ENCODE measurements around the gene METTL8. TPM values are rescaled to one million over a fixed set of nuclear protein-coding genes. Genes with fewer than 3 reads are reported as not detected.
A peak's percentile ranks its signal among the peaks of the same experiment; 100 is the strongest.

The METTL8 gene
- total RNA-seq, 1 experiment from 2014 or later: 27.7 TPM

DNA sequence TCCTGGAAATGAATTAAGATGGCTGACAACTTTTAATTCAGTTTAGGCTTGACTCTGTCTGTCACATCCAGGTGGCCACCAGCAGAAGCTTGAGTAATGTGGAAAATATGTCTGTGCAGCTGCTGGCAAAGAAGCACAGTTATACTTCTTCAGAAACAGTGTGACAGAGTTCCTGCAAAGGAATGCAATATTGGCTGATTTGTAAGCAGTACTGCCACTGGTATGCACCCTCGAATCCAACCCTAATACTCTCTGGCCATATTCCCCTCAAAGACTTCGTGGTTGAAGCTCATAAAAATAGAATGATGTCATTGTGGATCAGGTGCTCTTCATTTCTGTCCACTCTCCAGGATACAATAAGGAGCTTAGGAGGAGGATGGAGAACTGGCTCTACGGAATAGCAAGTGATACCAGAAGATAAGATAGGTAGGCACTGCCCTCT, 86.2 kb downstream of the METTL8 start:
- ATAC-seq: peak; percentile 89
- Histone ChIP-seq H3K4me1 (ENCODE audit: control insufficient read depth, insufficient read depth, low read length) (peaks cover 18% of the 10 kb centered on the region), H3K27me3 (ENCODE audit: control insufficient read depth, insufficient read depth, low read length) (no peaks in the 10 kb centered on the region), H3K4me3 (ENCODE audit: low read depth in 2 of 2, low read length in 2 of 2) (no peak overlapping the region), H3K9me3 (ENCODE audit: control insufficient read depth, insufficient read depth, low read depth, low read length) (no peaks in the 10 kb centered on the region), H3K36me3 (ENCODE audit: control insufficient read depth, insufficient read depth, low read length) (no peaks in the 10 kb centered on the region), H3K27ac (ENCODE audit: low read length) (no peak overlapping the region)
- POLR2A ChIA-PET: interaction anchor here (0.6 kb wide), 1 partner anchor 65 kb away, joined by 4 read pairs; no protein-coding TSS in a partner anchor
- TF ChIP-seq, protein P1, sequence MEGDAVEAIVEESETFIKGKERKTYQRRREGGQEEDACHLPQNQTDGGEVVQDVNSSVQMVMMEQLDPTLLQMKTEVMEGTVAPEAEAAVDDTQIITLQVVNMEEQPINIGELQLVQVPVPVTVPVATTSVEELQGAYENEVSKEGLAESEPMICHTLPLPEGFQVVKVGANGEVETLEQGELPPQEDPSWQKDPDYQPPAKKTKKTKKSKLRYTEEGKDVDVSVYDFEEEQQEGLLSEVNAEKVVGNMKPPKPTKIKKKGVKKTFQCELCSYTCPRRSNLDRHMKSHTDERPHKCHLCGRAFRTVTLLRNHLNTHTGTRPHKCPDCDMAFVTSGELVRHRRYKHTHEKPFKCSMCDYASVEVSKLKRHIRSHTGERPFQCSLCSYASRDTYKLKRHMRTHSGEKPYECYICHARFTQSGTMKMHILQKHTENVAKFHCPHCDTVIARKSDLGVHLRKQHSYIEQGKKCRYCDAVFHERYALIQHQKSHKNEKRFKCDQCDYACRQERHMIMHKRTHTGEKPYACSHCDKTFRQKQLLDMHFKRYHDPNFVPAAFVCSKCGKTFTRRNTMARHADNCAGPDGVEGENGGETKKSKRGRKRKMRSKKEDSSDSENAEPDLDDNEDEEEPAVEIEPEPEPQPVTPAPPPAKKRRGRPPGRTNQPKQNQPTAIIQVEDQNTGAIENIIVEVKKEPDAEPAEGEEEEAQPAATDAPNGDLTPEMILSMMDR (IDR thresholded peaks at IDR 0.05): no peak
- TF ChIP-seq POLR2AphosphoS5 (IDR thresholded peaks at IDR 0.05; ENCODE audit: low read depth, low read length) (no peak), TCF7L2 (IDR thresholded peaks at IDR 0.05; ENCODE audit: low read depth, low read length) (no peak), SIN3A (IDR thresholded peaks at IDR 0.05; ENCODE audit: borderline replicate concordance, insufficient read depth, low read depth, low read length) (no peak)
- TF ChIP-seq, protein P2, sequence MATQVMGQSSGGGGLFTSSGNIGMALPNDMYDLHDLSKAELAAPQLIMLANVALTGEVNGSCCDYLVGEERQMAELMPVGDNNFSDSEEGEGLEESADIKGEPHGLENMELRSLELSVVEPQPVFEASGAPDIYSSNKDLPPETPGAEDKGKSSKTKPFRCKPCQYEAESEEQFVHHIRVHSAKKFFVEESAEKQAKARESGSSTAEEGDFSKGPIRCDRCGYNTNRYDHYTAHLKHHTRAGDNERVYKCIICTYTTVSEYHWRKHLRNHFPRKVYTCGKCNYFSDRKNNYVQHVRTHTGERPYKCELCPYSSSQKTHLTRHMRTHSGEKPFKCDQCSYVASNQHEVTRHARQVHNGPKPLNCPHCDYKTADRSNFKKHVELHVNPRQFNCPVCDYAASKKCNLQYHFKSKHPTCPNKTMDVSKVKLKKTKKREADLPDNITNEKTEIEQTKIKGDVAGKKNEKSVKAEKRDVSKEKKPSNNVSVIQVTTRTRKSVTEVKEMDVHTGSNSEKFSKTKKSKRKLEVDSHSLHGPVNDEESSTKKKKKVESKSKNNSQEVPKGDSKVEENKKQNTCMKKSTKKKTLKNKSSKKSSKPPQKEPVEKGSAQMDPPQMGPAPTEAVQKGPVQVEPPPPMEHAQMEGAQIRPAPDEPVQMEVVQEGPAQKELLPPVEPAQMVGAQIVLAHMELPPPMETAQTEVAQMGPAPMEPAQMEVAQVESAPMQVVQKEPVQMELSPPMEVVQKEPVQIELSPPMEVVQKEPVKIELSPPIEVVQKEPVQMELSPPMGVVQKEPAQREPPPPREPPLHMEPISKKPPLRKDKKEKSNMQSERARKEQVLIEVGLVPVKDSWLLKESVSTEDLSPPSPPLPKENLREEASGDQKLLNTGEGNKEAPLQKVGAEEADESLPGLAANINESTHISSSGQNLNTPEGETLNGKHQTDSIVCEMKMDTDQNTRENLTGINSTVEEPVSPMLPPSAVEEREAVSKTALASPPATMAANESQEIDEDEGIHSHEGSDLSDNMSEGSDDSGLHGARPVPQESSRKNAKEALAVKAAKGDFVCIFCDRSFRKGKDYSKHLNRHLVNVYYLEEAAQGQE (IDR thresholded peaks at IDR 0.05; ENCODE audit: insufficient read depth in 1 of 2, low read depth in 2 of 2, low read length in 1 of 2): no peak
- CTCF ChIA-PET: interaction anchor here (0.6 to 1.0 kb wide), 2 partner anchors 14 to 69 kb away, joined by 3 to 5 read pairs; no protein-coding TSS in a partner anchor
- in situ Hi-C loops (cut with HindIII; ENCODE audit: low pct_unique_long_range_greater_than_20kb, low sequenced_read_pairs): no loop called here
- no TSS peak for BruUV-seq (replicated peaks)
- peak; percentile 64 for DNase-seq (ENCODE audit: low read depth, low spot score)
- intact Hi-C loops (cut with micrococcal nuclease; ENCODE audit: unreplicated experiment): no loop called here

DNA sequence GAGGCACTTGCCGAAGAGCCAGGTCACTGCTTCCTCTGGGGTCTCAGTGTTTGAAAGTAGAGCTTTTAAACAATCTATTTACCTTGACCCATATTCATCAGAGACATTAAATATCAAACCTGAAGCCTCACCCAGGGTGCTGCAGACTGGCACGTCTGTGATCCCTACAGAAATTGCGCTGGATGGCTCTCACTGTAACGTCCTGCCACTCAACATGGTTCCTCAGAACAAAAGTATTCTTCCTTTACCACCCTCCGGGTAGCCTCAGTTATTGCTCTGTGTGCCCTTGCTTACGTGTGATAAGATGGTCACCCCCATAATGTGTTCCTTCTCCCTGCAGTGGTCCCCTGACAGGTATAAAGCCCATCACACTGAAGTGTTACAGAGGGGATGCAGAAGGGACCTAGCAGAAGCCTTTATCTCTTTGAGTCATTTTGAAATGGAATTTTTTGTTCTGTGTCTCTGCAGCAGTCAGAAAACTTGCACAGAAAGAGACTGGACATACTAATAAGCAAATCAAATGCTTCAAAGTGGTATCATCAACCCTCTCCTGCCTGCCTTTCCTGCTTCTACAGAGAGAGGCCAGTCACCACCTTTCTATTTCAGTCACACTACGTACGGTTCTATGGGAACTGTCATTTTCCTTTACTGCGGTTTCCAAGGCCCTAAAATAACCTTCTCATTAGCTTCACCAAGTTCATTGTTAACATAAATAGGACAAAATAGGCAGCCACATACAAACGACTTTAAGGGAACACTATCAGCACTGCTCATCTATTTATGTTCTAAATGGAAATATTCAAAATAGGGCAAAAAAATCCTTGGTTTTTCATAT, 86.8 kb downstream of the METTL8 start:
- intact Hi-C loops (cut with micrococcal nuclease; ENCODE audit: unreplicated experiment): no loop called here
- no peaks in the 10 kb centered on the region for H3K36me3 ChIP-seq (ENCODE audit: control insufficient read depth, insufficient read depth, low read length)
- TF ChIP-seq, protein P2 (IDR thresholded peaks at IDR 0.05; ENCODE audit: insufficient read depth in 1 of 2, low read depth in 2 of 2, low read length in 1 of 2): no peak
- TF ChIP-seq, protein P1 (IDR thresholded peaks at IDR 0.05): peak; percentile 23; the same call in 1 of the 2 replicates
- TF ChIP-seq TCF7L2 (IDR thresholded peaks at IDR 0.05; ENCODE audit: low read depth, low read length): no peak
- no peak for DNase-seq (ENCODE audit: low read depth, low spot score)
- BruUV-seq (replicated peaks): no TSS peak
- ChIA-PET CTCF (interaction anchor here (0.6 to 1.0 kb wide), 2 partner anchors 14 to 70 kb away, joined by 3 to 5 read pairs; no protein-coding TSS in a partner anchor), POLR2A (no interaction called here)
- H3K9me3 ChIP-seq (ENCODE audit: control insufficient read depth, insufficient read depth, low read depth, low read length): no peaks in the 10 kb centered on the region
- H3K27me3 ChIP-seq (ENCODE audit: control insufficient read depth, insufficient read depth, low read length): no peaks in the 10 kb centered on the region
- H3K4me1 ChIP-seq (ENCODE audit: control insufficient read depth, insufficient read depth, low read length): peaks cover 18% of the 10 kb centered on the region
- peak overlapping the region; percentile 25; the same call in 1 of the 2 replicates for H3K27ac ChIP-seq (ENCODE audit: low read length)
- H3K4me3 ChIP-seq (ENCODE audit: low read depth in 2 of 2, low read length in 2 of 2): no peak overlapping the region
- peak; percentile 72 for ATAC-seq
- in situ Hi-C loops (cut with HindIII; ENCODE audit: low pct_unique_long_range_greater_than_20kb, low sequenced_read_pairs): no loop called here
